Measurements from ENCODE around the gene NUBP1. TPM values are rescaled to one million over a fixed set of nuclear protein-coding genes. Genes with fewer than 3 reads are reported as not detected.

NUBP1 gene
- total RNA-seq, 1 donor from 2014 or later = 13.3 TPM

DNA sequence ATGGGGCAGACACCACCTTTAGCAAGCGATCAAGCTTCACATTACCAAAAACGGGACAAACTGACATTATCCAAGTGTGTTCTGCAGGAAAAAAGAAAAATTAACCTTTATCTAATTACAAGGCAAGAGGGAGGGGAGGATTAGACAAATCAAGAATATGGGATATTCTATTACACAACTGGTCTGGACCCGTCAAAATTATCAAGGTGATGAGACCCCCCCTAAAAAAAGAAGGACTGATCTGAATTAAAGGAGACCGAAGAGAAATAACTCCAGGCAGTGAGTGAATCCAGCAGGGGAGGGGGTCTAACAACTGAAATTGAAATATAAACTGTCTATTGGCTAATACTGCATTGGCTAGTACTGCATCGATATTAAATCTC lies 424 bp upstream of the NUBP1 start:
- TF ChIP-seq, protein P1, sequence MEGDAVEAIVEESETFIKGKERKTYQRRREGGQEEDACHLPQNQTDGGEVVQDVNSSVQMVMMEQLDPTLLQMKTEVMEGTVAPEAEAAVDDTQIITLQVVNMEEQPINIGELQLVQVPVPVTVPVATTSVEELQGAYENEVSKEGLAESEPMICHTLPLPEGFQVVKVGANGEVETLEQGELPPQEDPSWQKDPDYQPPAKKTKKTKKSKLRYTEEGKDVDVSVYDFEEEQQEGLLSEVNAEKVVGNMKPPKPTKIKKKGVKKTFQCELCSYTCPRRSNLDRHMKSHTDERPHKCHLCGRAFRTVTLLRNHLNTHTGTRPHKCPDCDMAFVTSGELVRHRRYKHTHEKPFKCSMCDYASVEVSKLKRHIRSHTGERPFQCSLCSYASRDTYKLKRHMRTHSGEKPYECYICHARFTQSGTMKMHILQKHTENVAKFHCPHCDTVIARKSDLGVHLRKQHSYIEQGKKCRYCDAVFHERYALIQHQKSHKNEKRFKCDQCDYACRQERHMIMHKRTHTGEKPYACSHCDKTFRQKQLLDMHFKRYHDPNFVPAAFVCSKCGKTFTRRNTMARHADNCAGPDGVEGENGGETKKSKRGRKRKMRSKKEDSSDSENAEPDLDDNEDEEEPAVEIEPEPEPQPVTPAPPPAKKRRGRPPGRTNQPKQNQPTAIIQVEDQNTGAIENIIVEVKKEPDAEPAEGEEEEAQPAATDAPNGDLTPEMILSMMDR (IDR thresholded peaks at IDR 0.05) = no peak
- H3K4me3 ChIP-seq = peak overlapping the region; percentile 66 to 71
- peak in 1 of 2 donors; percentile 15 for DNase-seq (ENCODE audit: low spot score in 2 of 2)
- no peaks in the 10 kb centered on the region for H3K27me3 ChIP-seq
- H3K9me3 ChIP-seq = no peaks in the 10 kb centered on the region
- peaks cover 10 to 11% of the 10 kb centered on the region in 2 donors for H3K36me3 ChIP-seq
- H3K4me1 ChIP-seq = peaks cover 17 to 29% of the 10 kb centered on the region in 2 donors
- H3K27ac ChIP-seq = peak overlapping the region; percentile 95
- intact Hi-C loops (cut with DNase I) = loop anchor here (2.0 to 10.0 kb wide), 3 partner anchors 184 to 1651 kb away; partner anchors contain the start of genes HAPSTR1 and RMI2

DNA sequence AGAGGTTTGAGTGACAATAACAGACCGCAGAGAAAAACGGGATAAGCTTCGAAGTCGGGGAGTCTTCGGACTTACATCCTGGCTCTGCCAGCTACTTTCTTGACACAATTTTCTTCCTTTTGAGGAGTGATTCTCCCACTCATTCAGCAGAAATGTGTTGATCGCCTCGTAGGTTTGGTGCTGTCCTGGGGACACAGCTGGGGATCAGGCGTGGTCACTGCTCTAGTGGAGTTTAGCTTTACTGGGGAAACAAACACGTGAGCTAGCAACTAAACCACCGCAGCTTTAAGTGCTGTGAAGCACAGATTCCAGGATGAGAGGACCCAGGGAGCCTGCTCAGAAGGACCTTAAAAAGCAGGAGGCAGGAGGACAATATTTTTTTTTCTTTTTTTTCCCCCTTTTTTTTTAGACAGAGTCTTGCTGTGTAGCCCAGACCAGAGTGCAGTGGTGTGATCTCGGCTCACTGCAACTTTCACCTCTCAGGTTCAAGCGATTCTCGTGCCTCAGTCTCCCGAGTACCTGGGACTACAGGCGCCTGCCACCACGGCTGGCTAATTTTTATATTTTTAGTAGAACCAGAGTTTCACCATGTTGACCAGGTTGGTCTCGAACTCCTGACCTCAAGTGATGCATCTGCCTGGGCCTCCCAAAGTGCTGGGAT lies 858 bp downstream of the NUBP1 start:
- intact Hi-C loops (cut with DNase I) = loop anchor here (1.0 to 10.0 kb wide), 6 partner anchors 12 to 1652 kb away; partner anchors contain the start of genes DEXI, HAPSTR1 and RMI2
- peak in 1 of 2 donors; percentile 79 for DNase-seq (ENCODE audit: low spot score in 2 of 2)
- Histone ChIP-seq H3K27me3 (no peaks in the 10 kb centered on the region), H3K4me3 (peak overlapping the region; percentile 66 to 71), H3K9me3 (no peaks in the 10 kb centered on the region), H3K4me1 (peaks cover 12 to 24% of the 10 kb centered on the region in 2 donors), H3K27ac (peak overlapping the region; percentile 71 to 95), H3K36me3 (peaks cover 21 to 22% of the 10 kb centered on the region in 2 donors)
- TF ChIP-seq, protein P1 (IDR thresholded peaks at IDR 0.05) = no peak

DNA sequence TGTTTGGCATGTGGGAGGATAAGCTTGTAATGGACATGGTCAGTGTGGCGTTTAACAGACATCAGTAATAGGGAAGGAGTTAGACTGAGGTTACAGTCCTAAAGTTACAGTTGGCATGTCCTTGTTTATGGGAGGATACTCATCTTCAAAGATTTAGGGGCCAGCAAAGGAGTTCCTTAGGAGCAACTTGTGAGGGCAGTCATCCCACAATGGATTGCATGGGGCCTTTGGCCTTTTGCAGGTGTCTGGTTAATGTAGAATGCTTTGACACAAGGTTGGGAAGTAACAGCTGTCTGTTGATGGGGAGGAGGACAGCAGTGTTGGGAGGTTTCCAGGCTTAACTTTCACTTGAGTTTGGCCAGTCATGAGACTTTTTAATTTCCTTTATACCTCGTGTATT lies 2.2 kb downstream of the NUBP1 start:
- H3K27me3 ChIP-seq = no peaks in the 10 kb centered on the region
- H3K4me3 ChIP-seq = no peak overlapping the region
- DNase-seq (ENCODE audit: low spot score in 2 of 2) = no peak
- no peaks in the 10 kb centered on the region for H3K9me3 ChIP-seq
- peaks cover 26 to 34% of the 10 kb centered on the region in 2 donors for H3K36me3 ChIP-seq
- intact Hi-C loops (cut with DNase I) = loop anchor here (2.0 to 10.0 kb wide), 2 partner anchors 173 to 599 kb away; partner anchors contain the start of gene RMI2
- TF ChIP-seq, protein P1 (IDR thresholded peaks at IDR 0.05) = no peak
- H3K27ac ChIP-seq = no peak overlapping the region
- H3K4me1 ChIP-seq = peaks cover 12 to 24% of the 10 kb centered on the region in 2 donors

DNA sequence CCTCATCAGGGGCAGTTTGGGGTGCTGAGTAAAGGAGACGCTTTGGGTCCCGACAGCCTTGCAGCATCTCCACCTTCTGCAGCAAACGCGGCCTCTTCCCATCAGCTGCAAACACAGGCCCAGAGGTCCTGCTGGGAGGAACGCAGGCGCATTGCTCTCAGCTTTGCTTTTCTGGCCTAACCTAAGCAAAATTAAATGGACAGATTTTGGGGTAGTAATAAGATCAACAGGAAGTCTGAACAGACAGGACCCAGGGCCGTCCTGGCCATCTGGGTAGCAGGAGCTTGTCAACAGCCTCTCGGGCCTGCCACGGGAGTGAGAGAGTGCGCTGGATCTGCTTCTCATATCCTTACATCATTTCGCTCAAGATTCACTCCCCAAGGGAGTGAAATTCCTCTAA lies 7.2 kb downstream of the NUBP1 start:
- Histone ChIP-seq H3K4me3 (no peak overlapping the region), H3K36me3 (peaks cover 30 to 48% of the 10 kb centered on the region in 2 donors), H3K27me3 (no peaks in the 10 kb centered on the region), H3K9me3 (no peaks in the 10 kb centered on the region), H3K27ac (peak overlapping the region in 1 of 2 donors; percentile 7), H3K4me1 (peaks cover under 1 to 8% of the 10 kb centered on the region in 2 donors)
- TF ChIP-seq, protein P1 (IDR thresholded peaks at IDR 0.05) = no peak
- DNase-seq (ENCODE audit: low spot score in 2 of 2) = no peak
- intact Hi-C loops (cut with DNase I) = no loop called here

DNA sequence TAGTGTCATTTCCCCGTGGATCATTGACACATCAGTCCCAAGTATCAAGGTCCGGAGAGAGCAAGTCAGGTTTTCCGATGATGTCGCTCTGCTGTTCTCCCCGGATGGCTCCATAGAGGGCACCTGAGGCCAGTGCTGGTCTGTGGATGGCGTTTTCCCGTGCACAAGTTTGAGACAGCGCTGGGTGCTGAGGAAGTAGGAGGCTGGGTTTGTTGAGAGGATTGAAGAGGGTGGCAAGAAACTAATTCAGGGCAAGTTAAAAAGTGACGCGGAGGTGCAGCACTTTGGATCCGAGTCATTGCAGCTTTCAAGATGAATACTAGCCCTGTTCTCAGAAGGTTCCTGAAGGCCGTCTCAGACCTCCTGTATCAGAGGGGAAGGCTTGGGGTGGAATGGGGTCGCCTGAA lies 7.7 kb downstream of the NUBP1 start:
- Histone ChIP-seq H3K36me3 (peaks cover 30 to 48% of the 10 kb centered on the region in 2 donors), H3K4me1 (peaks cover 5 to 13% of the 10 kb centered on the region in 2 donors), H3K4me3 (no peak overlapping the region), H3K27me3 (no peaks in the 10 kb centered on the region), H3K9me3 (no peaks in the 10 kb centered on the region), H3K27ac (peak overlapping the region in 1 of 2 donors; percentile 7)
- intact Hi-C loops (cut with DNase I) = no loop called here
- no peak for DNase-seq (ENCODE audit: low spot score in 2 of 2)
- TF ChIP-seq, protein P1 (IDR thresholded peaks at IDR 0.05) = no peak
